Stimulated activated CD4-positive, alpha-beta T cell treated with anti-CD3 and anti-CD28 coated beads, Interleukin-12 subunit alpha, Interleukin-12 subunit beta, amount 100 ng/mL, for 4 hours (primary cell): Measurements from ENCODE around the gene FOXP4.

Experiments used
- DNase-seq: peaks from one replicate; pipeline ENCODE4 v3.0.0-alpha.2; 2020

Gene FOXP4, protein sequence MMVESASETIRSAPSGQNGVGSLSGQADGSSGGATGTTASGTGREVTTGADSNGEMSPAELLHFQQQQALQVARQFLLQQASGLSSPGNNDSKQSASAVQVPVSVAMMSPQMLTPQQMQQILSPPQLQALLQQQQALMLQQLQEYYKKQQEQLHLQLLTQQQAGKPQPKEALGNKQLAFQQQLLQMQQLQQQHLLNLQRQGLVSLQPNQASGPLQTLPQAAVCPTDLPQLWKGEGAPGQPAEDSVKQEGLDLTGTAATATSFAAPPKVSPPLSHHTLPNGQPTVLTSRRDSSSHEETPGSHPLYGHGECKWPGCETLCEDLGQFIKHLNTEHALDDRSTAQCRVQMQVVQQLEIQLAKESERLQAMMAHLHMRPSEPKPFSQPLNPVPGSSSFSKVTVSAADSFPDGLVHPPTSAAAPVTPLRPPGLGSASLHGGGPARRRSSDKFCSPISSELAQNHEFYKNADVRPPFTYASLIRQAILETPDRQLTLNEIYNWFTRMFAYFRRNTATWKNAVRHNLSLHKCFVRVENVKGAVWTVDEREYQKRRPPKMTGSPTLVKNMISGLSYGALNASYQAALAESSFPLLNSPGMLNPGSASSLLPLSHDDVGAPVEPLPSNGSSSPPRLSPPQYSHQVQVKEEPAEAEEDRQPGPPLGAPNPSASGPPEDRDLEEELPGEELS

DNA sequence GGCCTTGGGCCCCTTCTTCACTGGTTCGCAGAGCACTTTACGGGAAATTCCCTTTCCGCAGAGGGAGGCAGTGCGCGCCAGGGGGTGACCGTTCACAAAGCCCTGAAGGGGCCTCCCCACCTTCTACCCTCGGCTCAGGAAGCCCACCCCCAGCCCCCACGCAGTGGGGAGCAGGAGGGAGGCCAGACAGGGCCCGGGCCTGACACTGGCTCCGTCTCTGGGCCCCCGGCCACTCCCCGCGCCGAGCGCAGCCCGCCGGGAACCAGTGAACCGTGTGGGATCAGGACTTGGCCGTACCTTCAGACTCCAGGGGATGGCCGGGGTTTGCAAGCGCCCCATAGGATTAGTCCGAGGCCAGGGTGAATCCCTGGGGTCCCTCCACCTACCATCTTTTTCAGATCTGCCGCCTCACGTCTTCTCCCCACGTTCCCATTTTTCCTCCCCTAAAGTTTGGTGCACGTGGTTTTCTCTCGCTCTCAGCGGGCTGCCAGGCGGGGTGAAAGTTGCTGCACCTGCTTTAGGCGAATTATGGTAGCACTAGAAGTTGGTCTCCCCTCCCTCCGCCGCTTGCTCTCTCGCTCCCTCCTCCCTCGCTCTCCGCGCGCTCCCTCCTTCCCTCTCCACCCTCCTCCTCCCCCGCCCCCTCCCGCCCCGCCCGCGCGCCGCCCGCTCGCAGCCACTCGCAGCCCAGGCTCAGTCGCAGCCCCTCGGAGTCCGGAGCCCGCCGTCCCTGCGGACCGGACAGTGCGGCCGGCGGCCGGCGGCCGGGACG, at the start of gene FOXP4:
Gene FOXP4, plus strand, starts transcription at position 679 of the 772 bp plus-strand sequence. CDS start 19,380 bp downstream, outside the sequence.
- DNase-seq = peak; percentile 77

DNA sequence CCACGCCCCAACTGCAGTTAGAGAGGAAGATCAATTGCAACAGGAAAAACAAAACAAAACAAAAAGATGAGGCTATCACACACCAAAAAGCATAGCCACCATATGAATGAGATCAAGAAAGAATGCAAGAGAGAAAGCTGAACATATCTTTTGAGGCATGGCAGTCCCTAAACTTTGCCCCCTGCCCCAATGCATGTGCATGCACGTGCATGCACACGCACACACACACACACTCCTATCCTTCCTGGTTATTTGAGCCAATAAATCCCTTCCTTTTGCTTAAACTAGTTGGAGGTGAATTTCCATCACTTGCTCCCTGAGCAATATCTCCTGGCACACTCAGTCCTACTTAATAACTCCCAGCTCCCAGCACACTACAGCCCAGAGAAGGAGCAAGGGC, 48.6 kb upstream of the FOXP4 start:
- no peak for DNase-seq

DNA sequence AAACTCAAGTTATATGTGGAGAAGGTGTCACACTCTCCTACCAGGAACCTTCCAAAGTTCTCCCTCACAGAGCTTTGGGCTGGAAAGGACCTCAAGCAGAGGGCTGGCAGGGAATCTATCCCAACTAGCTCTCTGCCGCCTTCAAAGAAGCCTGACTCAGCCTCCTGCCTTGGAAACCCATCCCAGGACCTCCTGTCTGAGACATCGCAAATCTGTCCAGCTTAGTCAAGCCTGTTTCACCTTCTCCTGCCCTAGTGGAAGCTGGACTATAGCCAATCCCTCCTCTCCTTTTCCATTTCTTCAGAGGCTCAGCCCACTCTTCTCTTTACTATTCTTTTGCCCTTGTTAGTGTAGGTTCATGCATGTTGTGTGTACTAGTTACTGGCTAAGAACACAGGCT, 48.2 kb upstream of the FOXP4 start:
- no peak for DNase-seq

DNA sequence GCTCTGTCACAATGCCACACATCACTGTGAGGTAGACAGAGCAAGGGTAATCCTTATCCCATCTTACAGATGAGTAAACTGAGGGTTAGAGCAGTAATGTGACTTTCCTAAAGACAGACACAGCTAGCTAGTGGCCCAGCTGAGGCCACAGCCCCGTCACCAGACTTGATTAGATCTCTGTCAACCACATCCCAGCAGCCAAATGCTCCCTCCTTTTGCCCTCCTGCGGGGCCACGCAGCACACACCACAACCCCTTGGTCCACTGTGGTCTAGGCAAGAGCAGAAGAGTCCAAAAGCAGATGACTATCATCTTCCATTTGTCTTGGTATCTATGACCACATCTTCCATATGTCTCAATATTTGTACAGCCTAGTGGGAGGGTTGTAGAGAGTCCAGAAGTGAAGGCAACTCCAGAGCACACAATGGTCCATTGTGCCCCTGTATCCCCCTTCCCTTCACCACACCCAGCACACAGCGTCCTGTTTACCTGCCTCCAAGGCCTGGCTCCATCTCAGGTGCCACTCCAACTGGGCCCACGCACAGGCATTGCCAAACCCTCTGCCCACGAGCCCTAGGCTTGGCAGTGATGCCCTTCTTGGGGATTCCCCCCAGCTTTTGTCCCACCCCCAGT, 47.1 kb upstream of the FOXP4 start:
- no peak for DNase-seq

DNA sequence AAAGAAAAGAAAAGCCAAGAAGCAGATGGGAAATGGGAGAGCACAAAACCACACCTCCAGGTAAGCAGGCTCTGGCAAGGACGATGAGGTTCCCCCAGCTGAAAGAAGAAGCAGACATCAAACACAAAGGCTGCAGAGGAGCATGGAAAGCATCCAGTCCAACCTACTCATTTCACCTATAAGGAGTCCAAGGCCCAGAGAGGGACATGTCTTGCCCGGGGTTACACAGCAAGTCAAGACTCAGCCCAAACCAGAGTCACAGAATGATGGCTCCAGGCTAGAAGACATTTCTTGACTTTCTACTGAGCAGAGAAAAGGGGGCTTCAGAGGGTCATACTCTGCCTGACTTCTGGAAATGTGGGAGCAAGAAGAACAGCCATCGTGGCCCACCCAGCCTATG, 45.6 kb upstream of the FOXP4 start:
- DNase-seq = no peak

DNA sequence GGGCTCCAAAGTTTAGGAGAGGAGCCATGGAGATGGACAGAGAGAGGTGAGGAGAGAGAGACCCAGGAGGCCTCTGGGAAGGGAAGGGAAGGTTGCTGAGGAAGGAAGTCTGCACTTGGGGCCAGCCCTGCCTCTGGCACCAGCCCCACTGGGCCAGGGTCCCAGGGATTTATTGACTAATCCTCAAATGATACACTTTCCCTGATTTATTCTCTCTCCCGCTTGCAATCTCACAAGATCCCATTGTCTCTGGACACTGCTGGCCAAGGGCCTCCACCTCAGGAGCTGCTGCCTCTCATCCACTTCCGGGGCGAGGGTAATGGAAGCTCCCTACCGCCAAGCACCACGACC, 43.6 kb upstream of the FOXP4 start:
- DNase-seq = no peak

DNA sequence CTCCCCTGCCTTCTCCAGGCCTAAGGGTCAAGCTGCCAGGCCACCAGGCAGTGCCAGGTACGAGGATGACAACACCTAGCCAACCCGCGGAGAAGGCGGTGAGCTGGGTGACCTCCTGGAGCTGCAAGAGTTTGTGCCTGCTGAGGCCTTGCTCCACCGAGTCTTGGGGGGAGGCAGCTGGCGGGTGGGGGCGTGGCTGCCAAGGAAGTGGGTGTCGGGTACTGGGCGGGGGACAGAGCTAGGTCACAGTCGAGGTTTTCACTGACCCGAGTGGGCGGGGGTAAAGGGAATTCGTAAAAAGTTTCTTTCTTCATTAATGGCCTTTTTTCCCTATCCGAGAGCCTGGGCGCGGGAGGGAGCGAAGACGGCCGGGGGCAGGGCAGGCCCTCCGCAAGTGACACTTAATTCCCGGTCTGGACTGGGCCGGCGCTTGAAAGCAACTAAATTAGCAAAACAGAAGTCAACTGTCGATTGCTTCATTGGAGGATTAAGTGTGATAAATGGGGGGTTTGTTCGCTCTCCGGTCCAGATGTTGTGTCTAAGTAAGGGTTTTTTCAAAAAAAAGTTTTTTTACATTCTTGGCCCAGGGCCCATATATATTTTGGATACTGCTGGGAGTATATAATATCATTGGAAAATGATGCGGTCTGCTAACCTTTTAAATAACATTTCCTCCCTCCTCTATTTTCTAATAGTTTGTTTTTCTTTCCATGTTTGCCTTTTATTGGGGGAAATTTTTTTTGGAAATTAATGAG, 43.1 kb upstream of the FOXP4 start:
- no peak for DNase-seq

DNA sequence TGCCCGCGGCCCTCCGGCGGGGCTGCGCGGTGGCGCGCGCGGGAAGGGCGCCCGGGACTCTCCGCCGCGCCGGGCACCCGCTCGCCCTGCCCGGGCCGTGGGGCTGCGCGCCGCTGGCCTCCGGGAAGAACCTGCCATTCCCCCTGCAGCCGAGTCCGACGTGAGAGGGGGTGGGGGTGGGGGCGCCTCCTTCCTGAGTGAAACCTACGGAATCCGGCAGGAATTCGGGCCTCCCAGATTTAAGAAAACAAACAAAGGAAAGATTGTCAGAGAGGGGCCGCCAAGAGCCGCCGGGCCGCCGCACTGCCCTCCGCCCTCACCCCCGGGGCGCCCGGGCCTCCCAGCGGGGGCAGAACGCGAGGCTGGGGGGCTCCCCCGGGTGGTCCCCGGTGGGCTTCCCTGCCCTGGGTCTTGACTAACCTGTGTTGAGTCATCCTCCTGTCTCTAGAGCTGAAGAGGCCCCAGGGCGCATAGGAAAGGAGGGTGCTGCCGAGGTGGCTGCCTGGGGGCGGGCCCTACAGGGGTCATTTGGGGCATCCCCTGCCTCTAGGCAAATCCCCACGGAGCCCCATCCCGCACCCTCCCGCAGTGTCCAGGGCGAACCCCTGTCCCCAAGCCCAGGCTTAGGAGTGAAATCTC, 42.2 kb upstream of the FOXP4 start:
- peak; percentile 16 for DNase-seq

DNA sequence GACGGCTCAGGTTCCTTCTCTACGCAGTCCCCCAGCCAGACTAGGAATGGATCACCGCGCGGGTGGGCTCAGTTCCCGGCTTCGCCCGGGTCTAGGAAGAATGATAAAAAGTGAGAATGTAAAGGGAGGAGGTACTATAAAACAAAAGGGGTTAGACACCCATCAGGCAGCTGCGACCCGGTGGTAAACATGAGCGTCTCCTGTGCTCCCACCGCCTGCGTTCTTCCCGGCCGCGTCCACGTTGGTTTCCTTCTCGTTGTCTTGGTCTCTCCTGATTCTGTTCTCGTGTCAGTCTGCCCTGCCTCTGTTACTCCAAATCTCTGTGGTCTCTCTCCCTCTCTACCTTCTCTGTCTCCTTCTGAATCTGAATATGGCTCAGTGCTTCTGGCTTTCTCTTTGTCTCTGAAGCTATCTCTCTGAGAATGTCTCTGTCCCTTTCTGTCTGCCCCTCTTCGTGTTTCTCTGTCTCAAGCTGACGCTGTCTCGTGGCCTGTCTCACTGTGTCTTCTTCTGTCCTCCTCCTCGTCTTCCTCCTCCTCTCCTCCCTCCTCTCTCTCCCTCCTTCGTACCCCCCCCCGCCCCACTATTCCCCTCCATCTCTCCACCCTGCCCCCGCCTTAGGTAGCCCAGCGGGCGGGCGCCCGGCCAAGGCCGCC, 41.6 kb upstream of the FOXP4 start:
- no peak for DNase-seq

DNA sequence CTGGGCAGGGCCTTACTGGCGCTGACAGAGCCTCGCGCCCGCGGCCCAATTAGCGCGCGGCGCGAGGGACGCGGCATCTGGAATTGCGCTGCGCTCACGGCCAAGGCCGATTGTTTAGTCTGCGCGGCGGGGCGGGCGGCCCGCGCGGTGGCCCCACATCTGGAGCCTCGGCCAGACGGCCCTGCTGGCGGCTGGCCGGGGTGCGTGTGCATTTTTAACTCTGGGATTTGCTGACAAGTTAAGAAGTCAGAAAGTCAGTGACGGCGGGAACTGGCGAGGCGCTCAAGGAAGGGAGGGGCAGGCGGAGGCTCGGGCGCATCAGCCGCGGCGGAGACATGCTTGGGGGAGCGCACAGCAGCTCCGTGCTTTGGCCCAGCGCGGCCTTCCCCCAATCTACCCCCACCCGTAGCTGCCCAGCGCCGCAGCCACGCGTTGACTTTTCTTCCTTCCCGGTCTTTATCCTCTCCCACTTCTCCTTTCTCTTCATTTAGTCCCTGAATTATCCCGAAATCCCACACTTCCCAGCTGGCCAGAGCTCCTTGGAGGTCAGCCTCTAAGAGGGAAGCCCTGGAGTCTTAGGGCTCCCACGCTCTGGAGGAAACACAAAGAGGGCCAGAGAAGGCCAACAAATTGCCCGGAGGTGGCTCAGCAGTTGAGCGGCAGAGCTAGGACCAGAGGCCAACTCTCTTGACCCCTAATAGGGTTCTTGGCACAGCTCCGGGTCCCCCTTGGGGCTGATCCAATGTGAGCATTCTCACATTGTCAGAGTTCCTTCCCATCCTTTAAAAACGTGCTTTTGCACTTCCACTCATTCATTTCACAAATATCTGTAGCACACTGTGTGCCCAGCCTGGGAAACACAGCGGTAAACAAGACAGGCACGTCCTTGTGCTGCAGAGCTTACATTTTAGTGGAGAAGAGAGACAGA, 40.8 kb upstream of the FOXP4 start:
- DNase-seq = peak; percentile 24

DNA sequence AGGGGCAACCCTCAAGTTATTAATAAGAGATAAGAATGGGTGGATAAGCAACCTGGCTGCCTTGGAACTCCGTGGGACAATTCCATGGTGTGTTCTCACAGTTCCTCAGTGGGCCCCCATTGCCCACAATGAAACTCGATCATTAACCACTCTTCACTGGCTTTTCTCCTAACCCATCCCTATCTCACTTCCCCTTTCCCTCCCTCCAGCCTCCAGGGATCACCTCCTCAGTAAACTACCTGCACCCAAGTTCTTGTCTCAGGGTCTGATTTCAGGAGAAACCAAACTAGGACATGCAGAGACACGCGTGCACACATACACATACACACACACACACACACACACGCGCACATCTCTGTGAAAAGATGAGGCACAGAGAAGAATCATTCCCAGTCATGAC, 37.7 kb upstream of the FOXP4 start:
- DNase-seq = no peak

DNA sequence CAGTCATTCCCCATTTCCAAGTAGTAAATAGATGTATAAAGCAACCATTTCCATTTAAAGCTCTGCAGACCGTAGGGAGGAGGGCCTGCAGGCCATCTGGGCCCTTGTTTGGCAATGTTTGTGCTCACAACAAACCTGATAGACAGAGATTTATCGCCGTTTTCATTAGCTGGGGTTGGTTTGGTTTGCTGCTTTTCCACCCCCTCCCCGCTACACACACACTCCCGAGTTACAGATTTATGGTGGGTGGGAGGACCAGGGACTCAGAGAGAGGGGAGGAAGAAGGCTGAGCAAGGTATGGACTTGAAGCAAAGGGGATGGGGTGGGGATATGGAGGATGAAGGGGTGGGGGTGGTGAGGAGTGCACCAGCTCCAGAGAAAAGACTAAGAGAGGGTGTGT, 36.6 kb upstream of the FOXP4 start:
- DNase-seq = no peak

DNA sequence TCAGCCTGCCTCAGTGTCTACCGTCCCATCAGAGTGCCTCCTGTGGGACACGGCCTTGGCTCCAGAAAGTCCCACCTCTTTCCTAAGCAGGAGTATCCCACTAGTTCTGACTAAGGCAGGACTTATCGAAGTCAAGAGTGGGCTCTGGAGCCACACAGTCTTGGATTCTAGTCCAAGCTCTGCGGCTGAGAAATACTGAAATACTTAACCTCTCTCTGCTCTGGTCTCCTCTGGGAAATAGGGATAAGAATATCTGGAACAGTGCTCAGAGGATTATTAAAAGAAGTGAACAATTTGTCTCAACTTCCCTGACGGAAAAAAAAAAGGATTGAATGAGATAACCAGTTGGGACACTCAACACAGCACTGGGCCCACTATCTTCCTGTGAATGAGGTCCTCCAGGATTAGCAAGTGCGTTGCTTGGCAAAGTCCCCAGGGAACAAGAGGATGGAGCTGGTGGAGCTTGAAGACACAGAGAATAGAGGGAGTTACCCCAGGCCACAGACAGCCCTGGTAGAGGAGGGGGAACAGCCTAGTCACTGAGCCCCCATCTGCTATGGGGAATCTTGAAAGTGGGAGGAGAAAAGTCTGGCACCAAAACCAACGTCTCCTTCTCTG, 34.6 kb upstream of the FOXP4 start:
- DNase-seq = no peak

DNA sequence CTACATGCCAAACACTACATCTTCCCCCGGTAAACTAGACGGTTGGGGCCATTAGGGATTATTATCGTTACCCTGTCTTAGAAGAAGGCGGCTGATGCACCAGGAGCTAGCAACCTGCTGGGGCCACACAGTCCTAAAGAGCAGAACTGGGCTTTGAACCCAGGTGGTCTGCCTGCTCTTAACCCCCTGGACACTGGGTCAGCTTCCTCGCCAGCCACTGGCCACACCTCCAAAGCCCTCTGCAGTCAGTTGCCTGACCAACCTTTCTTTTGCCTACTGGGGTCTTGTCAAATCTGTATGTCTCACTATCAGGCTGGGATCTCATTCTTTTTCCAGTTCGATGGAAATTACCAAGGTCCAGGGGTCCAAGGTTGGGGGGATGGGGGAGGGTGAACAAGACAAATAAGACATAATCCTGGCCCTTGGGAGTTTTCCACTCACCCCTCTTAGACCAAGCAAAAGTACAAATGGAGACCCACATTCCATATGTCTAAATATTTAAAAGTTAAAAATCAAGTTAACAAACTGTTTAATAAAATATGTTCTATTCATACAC, 34.0 kb upstream of the FOXP4 start:
- DNase-seq = no peak

DNA sequence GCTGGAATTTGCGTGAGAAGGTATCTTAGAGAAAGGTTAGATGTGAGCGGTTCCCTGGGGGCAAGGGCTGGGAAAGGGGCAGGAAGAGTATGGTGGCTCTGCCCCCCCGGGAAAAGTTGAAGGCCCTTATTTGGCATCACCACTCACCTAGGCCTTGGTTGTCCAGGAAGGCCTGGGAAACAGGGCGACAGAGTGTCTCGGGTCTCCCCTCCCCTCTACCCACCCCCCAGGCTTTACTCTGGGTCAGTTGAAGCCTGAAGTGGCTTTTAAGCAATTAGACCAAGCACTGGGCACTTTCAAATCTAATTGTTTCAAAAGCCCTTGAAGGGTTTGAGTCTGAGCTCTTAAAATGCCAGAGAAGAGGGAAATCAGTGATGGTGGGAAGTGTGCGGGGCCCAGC, 30.2 kb upstream of the FOXP4 start:
- DNase-seq = no peak

DNA sequence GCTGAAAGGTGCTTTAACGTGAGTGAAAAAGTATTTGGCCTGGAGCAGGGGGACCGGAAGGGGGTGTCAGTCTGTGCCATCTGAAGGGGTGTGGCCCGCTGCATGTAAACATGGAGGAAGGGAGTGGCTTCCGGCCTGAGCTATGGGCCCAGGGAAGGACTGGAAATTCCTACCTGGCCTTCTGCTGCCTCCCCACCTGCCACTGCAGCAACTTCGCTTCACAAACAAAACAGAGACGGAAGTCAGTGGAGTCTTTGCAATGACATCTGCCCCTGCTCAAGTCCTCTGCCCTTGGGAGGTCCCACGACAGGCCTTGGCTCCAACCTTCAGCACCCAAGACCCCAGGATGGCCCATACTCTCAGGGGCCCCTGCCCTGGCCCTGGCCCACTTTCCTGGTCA, 28.1 kb upstream of the FOXP4 start:
- no peak for DNase-seq

DNA sequence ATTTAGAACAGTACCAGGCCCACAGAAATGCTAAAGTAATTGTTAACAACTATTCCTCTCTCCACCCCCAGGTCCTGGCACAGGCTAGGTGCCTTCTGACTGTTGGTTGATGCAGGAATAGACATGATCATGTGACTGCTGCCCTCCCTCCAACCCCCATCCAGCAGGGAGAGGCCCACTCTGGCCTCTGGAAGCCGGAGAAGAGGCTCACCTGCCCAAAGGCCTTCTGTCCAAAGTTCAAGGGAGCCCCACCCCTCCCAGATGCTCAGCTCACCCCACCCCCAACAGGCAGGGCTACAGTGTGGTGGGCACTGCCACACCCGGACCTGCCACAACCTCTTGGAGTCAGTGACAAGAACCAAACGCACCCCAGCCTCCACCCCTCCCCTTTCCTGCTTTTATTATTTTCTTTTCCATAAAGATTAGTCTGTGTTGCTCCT, 26.9 kb upstream of the FOXP4 start:
- DNase-seq = no peak

DNA sequence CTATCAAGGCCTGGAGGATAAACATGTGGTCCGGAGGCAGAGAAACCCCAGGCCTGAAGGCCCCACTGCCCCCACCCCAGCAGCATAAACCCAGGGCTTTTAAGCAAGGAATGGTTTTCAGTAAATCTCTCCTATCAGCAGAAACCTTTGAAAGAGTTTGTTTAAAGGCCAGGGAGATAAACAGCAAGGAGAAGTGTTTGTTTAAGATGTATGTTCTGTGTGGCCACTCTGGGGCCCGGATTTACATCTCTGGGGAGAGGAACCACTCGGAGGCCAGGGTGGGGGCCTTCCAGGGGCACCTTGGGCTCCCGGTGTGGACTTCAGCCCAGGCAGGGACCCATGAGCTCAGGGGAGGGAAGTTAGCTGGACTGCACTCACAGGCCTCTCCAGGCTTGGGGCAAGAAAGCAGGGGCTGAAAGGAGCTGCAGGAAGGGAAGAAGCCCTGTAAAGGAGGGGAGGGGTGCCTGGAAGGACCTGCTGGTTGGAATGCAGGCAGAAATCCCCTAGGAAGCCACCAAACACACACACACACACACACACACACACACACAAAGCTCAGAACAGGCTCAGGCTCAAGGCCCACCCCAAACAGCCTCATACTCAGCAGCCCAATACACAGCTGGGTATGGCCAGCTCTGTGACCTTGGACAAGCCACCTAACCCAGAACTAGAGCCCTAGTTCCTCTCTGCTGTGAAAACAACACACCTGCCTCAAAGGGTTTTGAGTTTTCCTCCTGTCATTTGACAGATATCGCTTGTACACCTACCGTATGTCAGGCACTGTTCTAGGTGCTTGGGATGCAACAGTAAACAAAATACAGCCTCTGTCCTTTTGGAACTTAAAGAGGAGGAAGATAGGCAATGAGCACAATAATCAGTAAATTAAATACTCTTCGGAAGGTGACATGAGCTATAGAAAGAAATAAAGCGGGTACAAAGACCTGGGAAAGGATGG, 26.2 kb upstream of the FOXP4 start:
- no peak for DNase-seq
